Right lobe of liver (tissue), 4 donors: ENCODE measurements around the gene GSKIP.

ENCODE experiments used
- POLR2A ChIP-seq: fragments of 450-650 bp; IDR thresholded peaks from one replicate; pipeline ENCODE4 v1.6.1; 2017; ENCODE audit warnings: antibody characterized with exemption, mild to moderate bottlenecking
- TF ChIP-seq, protein P1 (sequence below), 4 donors: fragments of 200-600 bp in 3 of 4; fragments of 450-650 bp in 1 of 4; IDR thresholded peaks; one replicate each; pipeline versions ENCODE4 v1.5.1 to v1.8.0; 2016 to 2022; ENCODE audit warnings: antibody characterized with exemption in 4 of 4, mild to moderate bottlenecking in 2 of 4
- donor health status: DM: no; HTN: no; CAD: no.
- donor health status: DM: no; HTN: no; CAD: no.
- donor health status: DM: no; HTN: yes; CAD: no.

DNA sequence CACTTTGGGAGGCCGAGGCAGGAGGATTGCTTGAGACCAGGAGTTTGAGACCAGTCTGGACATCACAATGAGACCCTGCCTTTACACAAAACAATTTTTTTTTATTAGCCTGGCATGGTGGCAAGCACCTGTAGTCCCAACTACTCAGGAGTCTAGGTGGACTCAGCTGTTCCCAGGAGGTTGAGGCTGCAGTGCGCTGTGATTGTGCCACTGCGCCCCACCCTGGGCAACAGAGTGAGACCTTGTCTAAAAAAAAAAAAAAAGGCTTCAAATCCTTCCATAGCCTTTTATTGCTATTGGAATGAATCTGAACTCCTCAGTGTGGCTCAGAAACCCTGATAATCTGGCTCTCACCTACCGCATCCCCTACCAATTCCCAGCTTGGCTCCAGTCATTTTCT is 54.7 kb downstream of the GSKIP start:
- TF ChIP-seq, protein P1, sequence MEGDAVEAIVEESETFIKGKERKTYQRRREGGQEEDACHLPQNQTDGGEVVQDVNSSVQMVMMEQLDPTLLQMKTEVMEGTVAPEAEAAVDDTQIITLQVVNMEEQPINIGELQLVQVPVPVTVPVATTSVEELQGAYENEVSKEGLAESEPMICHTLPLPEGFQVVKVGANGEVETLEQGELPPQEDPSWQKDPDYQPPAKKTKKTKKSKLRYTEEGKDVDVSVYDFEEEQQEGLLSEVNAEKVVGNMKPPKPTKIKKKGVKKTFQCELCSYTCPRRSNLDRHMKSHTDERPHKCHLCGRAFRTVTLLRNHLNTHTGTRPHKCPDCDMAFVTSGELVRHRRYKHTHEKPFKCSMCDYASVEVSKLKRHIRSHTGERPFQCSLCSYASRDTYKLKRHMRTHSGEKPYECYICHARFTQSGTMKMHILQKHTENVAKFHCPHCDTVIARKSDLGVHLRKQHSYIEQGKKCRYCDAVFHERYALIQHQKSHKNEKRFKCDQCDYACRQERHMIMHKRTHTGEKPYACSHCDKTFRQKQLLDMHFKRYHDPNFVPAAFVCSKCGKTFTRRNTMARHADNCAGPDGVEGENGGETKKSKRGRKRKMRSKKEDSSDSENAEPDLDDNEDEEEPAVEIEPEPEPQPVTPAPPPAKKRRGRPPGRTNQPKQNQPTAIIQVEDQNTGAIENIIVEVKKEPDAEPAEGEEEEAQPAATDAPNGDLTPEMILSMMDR (IDR thresholded peaks at IDR 0.05): no peak
- TF ChIP-seq POLR2A: no peak
